HCT116 (cell line): ENCODE data around the gene PYGB. TPM values are rescaled to one million over a fixed set of nuclear protein-coding genes. Genes with fewer than 3 reads are reported as not detected.

ENCODE experiments used
- ATAC-seq: fragments of 200-7000 bp; cut with Tn5 transposase; 2 replicates; pipeline ENCODE4 v1.9.1; 2020; ENCODE audit warnings: mild to moderate bottlenecking, moderate library complexity
- BruUV-seq: library from RNA; stranded (reverse); fragments of 400-500 nt; replicated peaks from 2 replicates; lab custom pipeline; 2021; lab: Mats Ljungman, UMichigan
- CTCF ChIA-PET: fragments of 300-600 bp; sonication (Branson Sonifier 250); formaldehyde crosslinking; loops from one replicate; lab custom pipeline; 2021; ENCODE audit warnings: antibody characterized with exemption; lab: Charles Lee
- POLR2A ChIA-PET: fragments of 300-600, 350-600 bp; sonication (Branson Sonifier 250); formaldehyde crosslinking; loops from one replicate; lab custom pipeline; 2021; ENCODE audit warnings: antibody characterized with exemption; lab: Charles Lee
- RAD21 ChIA-PET, 2 experiments: fragments of 300-600 bp; sonication (Branson Sonifier 250); formaldehyde crosslinking; loops; one replicate each; lab custom pipeline; 2023; ENCODE audit warnings: low total read pairs in 2 of 2; ENCODE audit not compliant: uncharacterized antibody in 2 of 2, unreplicated experiment in 2 of 2, low non-redundant PET in 1 of 2; lab: Charles Lee
- DNase-seq: peaks from one replicate; pipeline ENCODE4 v3.0.0-alpha.2; 2010; ENCODE audit warnings: low read depth, low spot score
- H2AFZ ChIP-seq: fragments of 200-600 bp; shearing (Covaris generic), sonication (generic); 2 replicates; pipeline ENCODE4 v1.6.1; 2017; ENCODE audit warnings: low read depth, mixed run types, mixed read lengths, antibody characterized with exemption, low read length; ENCODE audit not compliant: poor library complexity, severe bottlenecking
- H3K27ac ChIP-seq: 2 replicates; pipeline ENCODE4 v1.5.1; 2012; ENCODE audit warnings: low read depth, low read length
- H3K27me3 ChIP-seq: fragments of 200-600 bp; sonication (generic); 2 replicates; pipeline ENCODE4 v1.6.1; 2016; ENCODE audit warnings: mixed run types, low read length, mixed read lengths; ENCODE audit not compliant: insufficient read depth
- H3K36me3 ChIP-seq, 2 experiments: fragments of 200-500 bp in 1 of 2; fragments of 200-600 bp in 1 of 2; sonication (Bioruptor generic) in 1 of 2; sonication (generic) in 1 of 2; 2 replicates each; pipeline versions ENCODE4 v1.5.1 to v1.6.1; 2014 to 2016; ENCODE audit warnings: low read length in 2 of 2, inconsistent platforms in 1 of 2, mixed read lengths in 1 of 2, mixed run types in 1 of 2; ENCODE audit not compliant: insufficient read depth in 2 of 2, control insufficient read depth in 1 of 2
- H3K4me1 ChIP-seq, 2 experiments: fragments of 200-600 bp in 1 of 2; sonication (generic) in 1 of 2; 2 replicates each; pipeline versions ENCODE4 v1.5.1 to v1.6.1; 2012 to 2017; ENCODE audit warnings: low read length in 2 of 2, inconsistent platforms in 1 of 2, mild to moderate bottlenecking in 1 of 2, mixed read lengths in 1 of 2, mixed run types in 1 of 2, moderate library complexity in 1 of 2; ENCODE audit not compliant: insufficient read depth in 2 of 2, control insufficient read depth in 1 of 2
- H3K4me2 ChIP-seq: fragments of 200-600 bp; sonication (generic); 2 replicates; pipeline ENCODE4 v1.6.1; 2017; ENCODE audit warnings: mixed run types, low read length, mixed read lengths
- H3K4me3 ChIP-seq, 2 experiments: fragments of 200-600 bp in 1 of 2; sonication (generic) in 1 of 2; replicated peaks in 1 of 2; 2 replicates each; pipeline ENCODE4 v1.5.1; 2011 to 2016; ENCODE audit warnings: low read length in 2 of 2, control low read depth in 1 of 2, low read depth in 1 of 2, mild to moderate bottlenecking in 1 of 2, mixed read lengths in 1 of 2, mixed run types in 1 of 2
- H3K79me2 ChIP-seq: fragments of 200-600 bp; sonication (generic); 2 replicates; pipeline ENCODE4 v1.6.1; 2017; ENCODE audit warnings: mild to moderate bottlenecking, mixed run types, low read length, moderate library complexity, mixed read lengths; ENCODE audit not compliant: insufficient read depth
- H3K9ac ChIP-seq: fragments of 200-600 bp; sonication (generic); 2 replicates; pipeline ENCODE4 v1.6.1; 2016; ENCODE audit warnings: low read length, mixed read lengths
- H3K9me2 ChIP-seq: fragments of 200-600 bp; sonication (generic), shearing (Covaris generic); 2 replicates; pipeline ENCODE4 v1.6.1; 2017; ENCODE audit warnings: mixed run types, mild to moderate bottlenecking, moderate library complexity; ENCODE audit not compliant: insufficient read depth
- H3K9me3 ChIP-seq, 2 experiments: fragments of 200-500 bp in 1 of 2; fragments of 200-600 bp in 1 of 2; sonication (Bioruptor generic) in 1 of 2; sonication (generic) in 1 of 2; 2 replicates each; pipeline ENCODE4 v1.6.1; 2014 to 2017; ENCODE audit warnings: low read length in 2 of 2, mixed read lengths in 2 of 2, inconsistent platforms in 1 of 2, low read depth in 1 of 2, mild to moderate bottlenecking in 1 of 2, mixed run types in 1 of 2, moderate library complexity in 1 of 2; ENCODE audit not compliant: control insufficient read depth in 1 of 2, insufficient read depth in 1 of 2
- H4K20me1 ChIP-seq: fragments of 200-600 bp; sonication (generic), shearing (Covaris generic); 2 replicates; pipeline ENCODE4 v1.6.1; 2017; ENCODE audit warnings: mixed run types, mild to moderate bottlenecking, moderate library complexity; ENCODE audit not compliant: insufficient read depth
- CBX3 ChIP-seq: IDR thresholded peaks from 2 replicates; pipeline ENCODE4 v1.6.1; 2012; ENCODE audit warnings: low read depth
- CEBPB ChIP-seq: IDR thresholded peaks from 2 replicates; pipeline ENCODE4 v1.6.1; 2012; ENCODE audit warnings: low read depth
- CTCF ChIP-seq, 3 experiments: fragments of 200-600 bp in 1 of 3; sonication (generic) in 1 of 3; IDR thresholded peaks in 2 of 3; conservative IDR thresholded peaks in 1 of 3; 2 replicates each; pipeline ENCODE4 v1.5.1; 2012 to 2017; ENCODE audit warnings: low read depth in 2 of 3, low read length in 2 of 3, antibody characterized with exemption in 1 of 3, borderline replicate concordance in 1 of 3, control low read depth in 1 of 3, mild to moderate bottlenecking in 1 of 3, mixed read lengths in 1 of 3, mixed run types in 1 of 3, moderate library complexity in 1 of 3; ENCODE audit not compliant: insufficient read depth in 1 of 3
- ELF1 ChIP-seq: IDR thresholded peaks from 2 replicates; pipeline ENCODE4 v1.6.1; 2012; ENCODE audit warnings: low read depth, borderline replicate concordance
- EZH2 ChIP-seq: fragments of 200-600 bp; sonication (generic); IDR thresholded peaks from 2 replicates; pipeline ENCODE4 v1.6.1; 2017; ENCODE audit warnings: antibody characterized with exemption, mixed run types
- EZH2phosphoT487 ChIP-seq: fragments of 200-600 bp; IDR thresholded peaks from 2 replicates; pipeline ENCODE4 v1.6.1; 2018; ENCODE audit warnings: antibody characterized with exemption, borderline replicate concordance
- FOSL1 ChIP-seq: IDR thresholded peaks from 2 replicates; pipeline ENCODE4 v1.6.1; 2012; ENCODE audit warnings: low read depth
- MAX ChIP-seq: IDR thresholded peaks from 2 replicates; pipeline ENCODE4 v1.6.1; 2012
- POLR2A ChIP-seq: IDR thresholded peaks from 2 replicates; pipeline ENCODE4 v1.7.0; 2011; ENCODE audit warnings: borderline replicate concordance; ENCODE audit not compliant: insufficient read depth, insufficient read length; ENCODE audit errors: extremely low read depth
- POLR2AphosphoS5 ChIP-seq: IDR thresholded peaks from 2 replicates; pipeline ENCODE4 v1.6.1; 2011; ENCODE audit warnings: mild to moderate bottlenecking, low read depth, low read length, moderate library complexity
- REST ChIP-seq: IDR thresholded peaks from 2 replicates; pipeline ENCODE4 v1.6.1; 2012; ENCODE audit warnings: low read depth
- SIN3A ChIP-seq: IDR thresholded peaks from 2 replicates; pipeline ENCODE4 v1.6.1; 2012; ENCODE audit warnings: low read depth
- SP1 ChIP-seq: IDR thresholded peaks from 2 replicates; pipeline ENCODE4 v1.6.1; 2012; ENCODE audit warnings: low read depth
- SRF ChIP-seq: IDR thresholded peaks from 2 replicates; pipeline ENCODE4 v1.6.1; 2012; ENCODE audit warnings: low read depth
- YY1 ChIP-seq: IDR thresholded peaks from 2 replicates; pipeline ENCODE4 v1.6.1; 2011; ENCODE audit warnings: low read length, low read depth, moderate library complexity, mild to moderate bottlenecking; ENCODE audit not compliant: insufficient replicate concordance; ENCODE audit errors: extremely low read depth
- ZBTB33 ChIP-seq: IDR thresholded peaks from 2 replicates; pipeline ENCODE4 v1.6.1; 2011; ENCODE audit warnings: mild to moderate bottlenecking, low read length, moderate library complexity; ENCODE audit not compliant: insufficient replicate concordance; ENCODE audit errors: extremely low read depth
- ZNF274 ChIP-seq: fragments of 200-500 bp; sonication (Bioruptor generic); IDR thresholded peaks from 2 replicates; pipeline ENCODE4 v1.6.1; 2014; ENCODE audit warnings: mild to moderate bottlenecking, low read depth, low read length, inconsistent platforms
- intact Hi-C: fragments of 100-400 bp; cut with micrococcal nuclease; formaldehyde crosslinking; loops from 2 replicates; pipeline ENCODE4 v1.10.0; 2022
- total RNA-seq: library from RNA; stranded (reverse); gene quantifications from one replicate; pipeline ENCODE4 v1.2.1, GENCODE V29; 2021; ENCODE audit not compliant: unreplicated experiment

The PYGB gene
- total RNA-seq, 1 experiment from 2014 or later, result 87.8 TPM

GRCh38 chr20:25206548-25206947, 41.3 kb upstream of the PYGB start:
- intact Hi-C loops, result no loop called here
- DNase-seq, result no peak

More at GRCh38 chr20:25206548-25206947, 41.3 kb upstream of the PYGB start:
- ATAC-seq, result no peak
- Histone ChIP-seq H4K20me1 (no peaks in the 10 kb centered on the region), H3K4me3 (no peak overlapping the region), H3K36me3 (peaks cover 5 to 7% of the 10 kb centered on the region in 2 experiments; a peak in 3 of 4 replicates), H3K9me3 (no peaks in the 10 kb centered on the region), H3K79me2 (peaks cover 54% of the 10 kb centered on the region), H2AFZ (no peak overlapping the region), H3K9me2 (no peaks in the 10 kb centered on the region), H3K4me2 (no peak overlapping the region), H3K4me1 (peaks cover 0 to 3% of the 10 kb centered on the region in 2 experiments; a peak in 1 of 4 replicates), H3K27ac (no peak overlapping the region), H3K9ac (no peak overlapping the region), H3K27me3 (no peaks in the 10 kb centered on the region)
- TF ChIP-seq EZH2phosphoT487 (no peak), CBX3 (no peak), EZH2 (no peak), POLR2A (no peak), SRF (no peak), CEBPB (no peak), CTCF (IDR thresholded peaks at IDR 0.05 in 2 of 3, conservative IDR thresholded peaks at IDR 0.05 in 1 of 3; ENCODE audit: borderline replicate concordance in 1 of 3, insufficient read depth in 1 of 3, low read depth in 2 of 3, low read length in 2 of 3) (no peak), ZBTB33 (no peak), YY1 (no peak), SP1 (no peak), ZNF274 (no peak), MAX (no peak), ELF1 (no peak), REST (no peak), POLR2AphosphoS5 (no peak), FOSL1 (no peak), SIN3A (no peak)
- ChIA-PET CTCF (no interaction called here), RAD21 (no interaction called here), POLR2A (no interaction called here)
- BruUV-seq, result no TSS peak
